Measurements from ENCODE around the gene PPP2CA.
A peak's percentile ranks its signal among the peaks of the same experiment; 100 is the strongest.

DNA sequence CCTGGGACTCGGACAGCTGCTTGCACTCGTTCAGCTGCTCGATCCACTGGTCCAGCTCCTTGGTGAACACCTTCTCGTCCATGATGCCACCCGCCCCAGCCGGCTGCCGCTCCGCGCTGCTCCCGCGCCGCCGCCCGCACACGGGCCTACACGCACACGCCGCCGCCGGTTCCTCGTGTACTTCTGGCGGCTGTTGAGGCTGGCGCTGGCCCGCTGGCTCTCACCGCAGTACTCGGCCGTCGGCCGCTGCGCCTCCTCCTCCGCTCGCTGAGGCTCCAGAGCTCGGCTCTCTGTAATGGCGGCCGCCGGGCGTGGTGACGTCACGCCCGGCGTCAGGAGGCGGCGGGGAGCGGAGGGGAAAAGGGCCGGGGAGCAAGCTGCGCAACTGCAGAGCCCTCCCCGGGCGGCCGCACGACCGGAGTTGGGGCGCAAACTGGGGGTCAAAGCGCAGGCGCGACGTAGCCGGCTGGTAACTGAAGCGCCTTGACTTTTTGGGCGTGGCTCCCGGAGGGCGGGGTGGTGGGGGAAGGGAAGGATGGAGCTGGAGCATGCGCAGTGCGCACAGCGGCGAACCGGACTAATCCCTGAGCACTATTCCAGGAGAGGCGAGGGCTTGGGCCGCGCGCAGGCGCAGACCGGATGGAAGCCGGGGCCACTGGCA lies at the start of gene PPP2CA:
- TF ChIP-seq EZH2 (conservative IDR thresholded peaks at IDR 0.05; ENCODE audit: low read depth, low read length) (no peak), POLR2G (IDR thresholded peaks at IDR 0.05; ENCODE audit: low read depth, low read length) (peak; percentile 83), PTBP1 (IDR thresholded peaks at IDR 0.05; ENCODE audit: low read depth, low read length, poor library complexity, severe bottlenecking) (no peak), SALL2 (CRISPR knock-in tag; IDR thresholded peaks at IDR 0.05) (no peak; the same call in none of the 2 replicates), PAX8 (CRISPR knock-in tag; IDR thresholded peaks at IDR 0.05; ENCODE audit: borderline replicate concordance) (peak; percentile 42; the same call in 1 of the 2 replicates), TEAD3 (CRISPR knock-in tag; optimal IDR thresholded peaks at IDR 0.05; ENCODE audit: borderline replicate concordance) (peak; percentile 19), MNT (IDR thresholded peaks at IDR 0.05) (no peak; the same call in 1 of the 2 replicates), SRSF1 (optimal IDR thresholded peaks at IDR 0.05; ENCODE audit: low read depth, low read length) (no peak), SMAD9 (CRISPR knock-in tag; IDR thresholded peaks at IDR 0.05) (no peak)
- TF ChIP-seq, protein P1, sequence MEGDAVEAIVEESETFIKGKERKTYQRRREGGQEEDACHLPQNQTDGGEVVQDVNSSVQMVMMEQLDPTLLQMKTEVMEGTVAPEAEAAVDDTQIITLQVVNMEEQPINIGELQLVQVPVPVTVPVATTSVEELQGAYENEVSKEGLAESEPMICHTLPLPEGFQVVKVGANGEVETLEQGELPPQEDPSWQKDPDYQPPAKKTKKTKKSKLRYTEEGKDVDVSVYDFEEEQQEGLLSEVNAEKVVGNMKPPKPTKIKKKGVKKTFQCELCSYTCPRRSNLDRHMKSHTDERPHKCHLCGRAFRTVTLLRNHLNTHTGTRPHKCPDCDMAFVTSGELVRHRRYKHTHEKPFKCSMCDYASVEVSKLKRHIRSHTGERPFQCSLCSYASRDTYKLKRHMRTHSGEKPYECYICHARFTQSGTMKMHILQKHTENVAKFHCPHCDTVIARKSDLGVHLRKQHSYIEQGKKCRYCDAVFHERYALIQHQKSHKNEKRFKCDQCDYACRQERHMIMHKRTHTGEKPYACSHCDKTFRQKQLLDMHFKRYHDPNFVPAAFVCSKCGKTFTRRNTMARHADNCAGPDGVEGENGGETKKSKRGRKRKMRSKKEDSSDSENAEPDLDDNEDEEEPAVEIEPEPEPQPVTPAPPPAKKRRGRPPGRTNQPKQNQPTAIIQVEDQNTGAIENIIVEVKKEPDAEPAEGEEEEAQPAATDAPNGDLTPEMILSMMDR (CRISPR knock-in tag; IDR thresholded peaks at IDR 0.05), result no peak

All from HepG2 (cell line).